CD4-positive, alpha-beta T cell treated with Interleukin-10 for 1 hour (primary cell): ENCODE data around the gene MACROD1.

Experiments used
- DNase-seq: peaks from one replicate; pipeline ENCODE4 v3.0.0-alpha.2; 2020

The MACROD1 gene

GRCh38 chr11:64107303-64107702 is 58.6 kb downstream of the MACROD1 start:
- DNase-seq = no peak

DNA sequence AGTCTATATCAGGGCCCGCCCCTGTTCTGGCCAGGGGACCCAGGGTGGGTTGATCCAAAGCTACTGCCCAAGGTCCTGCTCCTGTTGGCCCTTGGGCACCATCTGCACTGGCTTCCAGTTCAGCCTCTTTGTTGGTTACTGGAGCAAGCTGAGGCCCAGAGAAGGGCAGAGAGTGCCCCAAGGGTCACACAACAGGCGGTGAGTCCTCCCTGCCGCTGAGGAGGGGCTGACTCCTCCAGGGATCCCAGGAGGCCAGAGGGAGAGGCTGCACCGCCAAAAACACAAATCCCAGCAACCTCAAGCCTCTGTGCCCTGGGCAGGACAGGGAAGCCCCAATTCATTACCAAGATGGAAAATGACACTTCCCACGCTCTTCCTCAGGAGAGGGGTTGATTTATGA is 61.3 kb downstream of the MACROD1 start:
- DNase-seq = no peak

GRCh38 chr11:64103277-64103985 is 62.5 kb downstream of the MACROD1 start:
- DNase-seq = no peak

DNA sequence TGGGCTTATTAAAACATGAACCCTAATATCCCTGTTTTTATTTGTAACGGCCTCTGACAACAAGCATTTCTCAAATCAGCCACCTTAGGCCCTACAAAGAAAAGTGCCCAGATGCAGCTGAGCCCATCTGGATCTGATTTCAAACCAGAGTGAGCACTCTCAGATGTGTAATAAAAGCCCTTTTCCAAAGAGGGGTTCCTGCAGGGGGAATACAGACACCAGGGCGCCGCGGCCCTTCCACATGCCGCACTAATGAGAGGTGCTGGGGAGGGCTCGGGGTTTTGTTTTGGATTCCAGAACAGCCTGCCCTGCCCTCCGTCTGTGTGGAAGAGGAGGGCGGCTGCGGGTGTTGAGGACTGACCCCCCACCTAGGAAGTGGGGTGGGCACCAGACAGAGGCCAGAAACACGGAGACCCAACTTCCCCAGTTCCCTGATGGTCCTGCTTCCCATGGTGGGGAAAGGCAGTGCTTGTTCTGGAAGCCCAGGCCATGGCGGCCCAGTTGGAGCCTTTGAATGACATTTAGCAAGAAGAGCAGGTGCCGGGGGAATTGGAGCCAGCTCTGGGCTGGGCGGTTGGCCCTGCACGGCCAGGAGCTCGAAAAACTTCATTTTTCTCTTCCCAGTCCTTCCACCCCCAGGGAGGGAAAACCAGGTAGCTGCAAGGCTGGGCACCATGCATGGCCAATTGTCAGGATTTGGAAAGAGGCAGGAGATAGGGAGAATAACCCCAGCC is 63.7 kb downstream of the MACROD1 start:
- no peak for DNase-seq

DNA sequence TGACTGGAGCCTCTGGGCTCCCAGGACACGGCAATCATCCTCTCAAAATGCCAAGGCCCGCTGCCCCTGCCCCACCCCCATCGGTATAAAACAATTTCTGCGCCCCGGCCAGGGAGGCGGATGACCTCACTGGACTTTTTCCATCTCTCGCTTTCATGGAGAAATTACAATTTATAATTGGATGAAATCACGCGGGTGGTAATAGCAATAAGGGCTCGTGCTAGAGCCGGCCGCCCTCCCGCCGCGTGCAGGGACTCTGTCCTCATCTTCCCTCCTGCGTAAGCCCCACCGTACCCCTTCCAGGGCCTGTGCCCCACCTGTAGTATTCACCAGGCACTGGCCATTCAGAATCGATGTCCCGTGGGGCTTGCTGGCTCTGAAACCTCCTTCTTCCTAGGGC is 64.5 kb downstream of the MACROD1 start:
- DNase-seq = no peak

DNA sequence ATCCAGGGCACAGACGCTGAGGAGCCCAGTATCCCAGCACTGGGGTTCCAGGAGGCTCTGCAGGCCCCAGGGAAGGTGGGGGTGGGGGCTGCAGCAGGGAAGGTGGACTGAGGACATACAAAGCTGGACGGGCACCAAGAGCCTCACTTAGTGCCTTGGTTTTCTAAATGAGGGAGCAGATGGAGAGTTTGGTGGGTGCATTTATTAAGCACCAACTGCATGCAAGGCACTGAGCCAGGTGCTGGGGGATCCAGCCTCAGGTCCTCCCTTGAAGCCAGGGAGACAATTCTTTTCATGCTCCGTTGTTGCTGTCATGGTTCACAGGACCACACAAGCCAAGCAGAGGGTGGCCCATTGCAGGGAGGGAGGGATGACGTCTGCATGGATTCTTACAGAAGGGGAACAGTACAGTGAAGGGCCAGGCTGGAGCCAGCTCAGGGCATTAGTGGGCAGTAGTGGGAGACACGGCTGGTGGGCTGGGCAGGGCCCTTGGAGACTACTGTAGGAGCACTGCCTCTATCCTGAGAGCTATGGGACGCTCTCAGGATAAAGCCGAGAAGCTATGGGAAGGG is 65.0 kb downstream of the MACROD1 start:
- DNase-seq = no peak

DNA sequence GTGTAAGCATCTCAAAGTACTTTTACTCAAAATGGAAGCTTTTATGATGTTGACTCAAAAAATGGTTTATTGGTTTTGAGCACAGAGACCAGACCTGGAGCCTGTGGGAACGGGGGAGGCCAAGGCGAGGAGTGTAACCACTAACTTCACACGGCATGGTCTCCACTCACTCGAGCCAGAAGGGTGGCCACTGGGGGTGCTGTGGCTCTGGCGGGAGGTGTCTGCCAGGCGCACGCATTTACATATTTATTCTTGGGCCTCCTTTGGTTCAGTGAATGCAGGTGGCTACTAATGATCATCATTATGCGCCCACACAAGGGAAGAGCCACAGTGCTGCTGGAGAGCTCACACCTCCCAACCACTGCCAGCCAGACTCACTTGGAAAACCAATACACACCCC is 65.6 kb downstream of the MACROD1 start:
- no peak for DNase-seq

- DNase-seq = no peak
Observed at GRCh38 chr11:64099436-64099835, 66.5 kb downstream of the MACROD1 start.

DNA sequence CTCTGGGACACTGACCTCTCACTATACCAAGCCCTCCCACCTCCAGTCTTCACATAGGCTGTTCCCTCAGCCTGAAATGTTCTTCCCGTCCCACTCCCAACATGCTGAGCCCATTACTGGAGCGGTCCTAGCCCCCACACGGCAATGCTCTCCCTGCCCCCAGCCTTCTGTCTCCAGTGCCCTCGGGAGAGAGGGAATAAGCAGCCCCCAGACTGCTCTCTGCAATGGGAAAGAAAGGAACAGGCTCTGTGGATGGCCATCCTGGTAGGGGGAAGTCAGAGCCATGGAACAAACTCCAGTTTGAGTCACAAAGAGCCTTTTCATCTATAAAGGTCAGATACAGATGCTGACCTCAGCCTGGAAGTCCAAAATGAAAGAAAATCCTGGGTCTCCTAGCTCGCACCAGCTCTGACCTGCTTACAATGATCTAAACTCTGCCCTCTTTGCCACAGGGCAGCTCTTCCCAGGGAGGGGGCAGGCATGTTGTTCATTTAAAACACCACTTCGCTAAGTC is 67.5 kb downstream of the MACROD1 start:
- no peak for DNase-seq

GRCh38 chr11:64097468-64098317 is 68.2 kb downstream of the MACROD1 start:
- no peak for DNase-seq

DNA sequence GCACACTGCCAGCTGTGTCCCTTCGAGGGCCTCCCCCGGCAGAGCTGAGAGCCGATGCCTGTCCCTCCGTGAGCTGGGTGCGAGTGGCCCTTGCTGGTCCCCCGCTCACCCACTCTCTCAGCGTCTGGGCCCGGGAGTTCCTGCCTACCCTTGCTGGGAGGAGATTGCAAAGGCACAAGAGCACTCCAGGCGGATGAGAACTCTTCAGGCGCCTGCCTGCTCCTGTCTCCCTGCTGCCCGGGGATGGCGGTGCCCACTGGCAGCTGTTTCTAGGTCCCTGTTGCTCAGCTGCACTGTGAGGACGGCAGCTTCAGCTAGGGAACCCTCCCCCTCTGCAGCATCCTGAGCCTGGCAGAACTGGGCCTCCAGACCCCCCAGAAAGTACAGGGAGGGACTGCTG is 69.1 kb downstream of the MACROD1 start:
- no peak for DNase-seq

DNA sequence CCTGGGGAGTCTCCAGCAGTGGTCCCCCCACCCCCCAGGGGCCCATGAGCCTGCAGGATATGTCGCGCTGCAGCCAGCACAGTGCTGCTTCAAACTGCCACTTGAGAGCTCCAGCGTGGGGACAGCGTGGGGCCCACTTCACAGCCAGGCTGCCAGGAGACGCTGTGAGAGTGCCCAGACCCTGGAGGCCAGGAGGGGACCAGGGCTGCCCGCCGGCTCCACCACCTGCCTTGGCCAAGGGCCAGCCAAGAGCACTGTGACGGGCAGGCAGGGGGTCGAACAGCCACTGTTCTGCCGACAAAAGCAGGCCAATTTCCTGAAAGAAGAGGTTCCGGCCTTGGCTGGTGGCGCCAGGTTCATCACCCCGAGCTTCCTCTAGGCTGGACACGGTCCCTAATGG is 70.0 kb downstream of the MACROD1 start:
- no peak for DNase-seq

GRCh38 chr11:64095273-64095817 is 70.6 kb downstream of the MACROD1 start:
- DNase-seq = no peak

DNA sequence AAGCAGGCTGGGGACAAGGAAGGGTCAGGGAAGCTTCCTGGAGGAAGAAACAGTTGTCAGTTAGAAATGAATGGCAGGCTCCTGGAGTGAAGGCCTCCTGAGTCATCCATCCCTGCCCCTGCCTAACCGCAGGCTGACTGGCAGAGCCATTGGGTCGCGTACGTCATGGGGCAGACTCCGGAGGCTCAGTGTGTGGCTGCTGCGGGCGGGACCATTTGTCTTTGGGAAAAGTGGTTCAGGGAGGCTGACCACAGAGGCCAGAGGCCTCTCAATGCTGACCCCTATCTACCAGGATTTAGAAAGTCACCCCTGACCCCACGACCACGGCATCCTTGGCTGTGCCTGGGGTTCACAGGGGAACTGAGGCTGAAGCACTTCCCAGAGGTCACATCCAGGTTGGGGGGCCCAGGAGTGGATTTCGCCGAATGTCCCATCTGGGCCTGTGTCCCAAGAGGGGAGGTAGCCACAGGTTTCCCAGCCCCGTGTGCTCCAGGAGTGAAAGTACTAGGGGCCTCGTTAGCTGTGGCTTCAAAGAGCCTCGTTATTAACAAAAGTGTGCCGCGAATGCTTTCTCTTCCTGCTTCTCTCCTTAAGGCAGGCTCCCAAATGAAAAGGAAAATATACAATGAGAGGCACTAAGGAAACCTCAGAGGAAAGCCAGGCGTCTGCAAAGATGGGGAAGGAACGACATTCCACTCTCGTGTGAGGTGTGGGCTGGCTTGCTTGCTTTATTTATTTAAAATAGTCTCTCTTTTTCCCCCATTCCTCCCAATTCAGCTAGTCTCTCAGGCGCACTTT is 71.3 kb downstream of the MACROD1 start:
- DNase-seq = no peak

GRCh38 chr11:64093233-64094039 is 72.5 kb downstream of the MACROD1 start:
- DNase-seq = no peak

DNA sequence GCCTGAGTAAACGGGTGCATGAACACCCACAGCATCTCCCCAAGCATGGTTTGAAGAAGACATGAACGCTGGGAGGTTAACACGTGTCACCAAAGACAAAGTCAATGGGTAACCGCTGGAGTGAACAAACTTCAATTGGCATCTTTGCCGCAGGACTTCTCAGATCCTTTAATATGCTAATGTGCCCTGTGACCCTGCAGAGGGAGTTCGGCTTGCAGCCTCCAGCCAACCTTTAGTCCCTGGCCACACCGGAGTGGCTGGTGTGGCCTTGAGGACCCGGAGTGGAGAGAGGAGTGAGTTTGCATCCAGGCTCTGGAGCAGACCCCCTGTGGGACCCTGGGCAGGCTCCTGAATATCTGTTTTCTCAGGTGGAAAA is 73.2 kb downstream of the MACROD1 start:
- DNase-seq = no peak

DNA sequence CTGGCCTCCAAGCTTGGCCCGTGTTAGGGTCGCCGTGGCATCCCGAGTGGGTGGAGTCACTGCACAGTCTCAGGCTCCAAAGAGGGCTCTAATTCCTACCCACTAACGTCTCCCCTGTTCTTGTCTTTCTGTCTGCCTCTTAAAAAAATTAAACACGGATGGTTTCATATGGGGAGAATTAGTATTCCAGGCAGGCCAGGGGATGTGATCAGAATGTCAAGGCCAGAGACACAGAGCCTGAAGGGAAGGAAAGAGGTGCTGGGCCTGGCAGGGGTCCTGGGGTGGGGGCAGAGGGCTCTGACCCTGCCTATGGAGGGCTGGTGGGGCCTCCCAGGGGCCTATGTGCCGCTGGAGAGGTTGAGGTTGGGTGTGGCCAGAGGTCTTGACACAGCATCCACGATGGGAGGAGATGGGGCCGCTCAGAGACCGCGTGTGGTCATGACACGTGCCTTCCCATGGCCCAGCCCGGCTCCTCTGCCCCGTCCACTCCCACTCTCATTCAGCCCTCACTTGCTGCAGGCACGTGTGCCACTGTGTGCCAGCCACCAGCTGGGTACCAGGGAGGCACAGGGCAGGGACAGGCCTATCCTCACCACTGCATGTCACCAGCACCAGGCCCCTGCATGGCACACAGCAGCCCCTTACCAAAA is 73.7 kb downstream of the MACROD1 start:
- DNase-seq = no peak

GRCh38 chr11:64090806-64091516 is 75.0 kb downstream of the MACROD1 start:
- DNase-seq = no peak

DNA sequence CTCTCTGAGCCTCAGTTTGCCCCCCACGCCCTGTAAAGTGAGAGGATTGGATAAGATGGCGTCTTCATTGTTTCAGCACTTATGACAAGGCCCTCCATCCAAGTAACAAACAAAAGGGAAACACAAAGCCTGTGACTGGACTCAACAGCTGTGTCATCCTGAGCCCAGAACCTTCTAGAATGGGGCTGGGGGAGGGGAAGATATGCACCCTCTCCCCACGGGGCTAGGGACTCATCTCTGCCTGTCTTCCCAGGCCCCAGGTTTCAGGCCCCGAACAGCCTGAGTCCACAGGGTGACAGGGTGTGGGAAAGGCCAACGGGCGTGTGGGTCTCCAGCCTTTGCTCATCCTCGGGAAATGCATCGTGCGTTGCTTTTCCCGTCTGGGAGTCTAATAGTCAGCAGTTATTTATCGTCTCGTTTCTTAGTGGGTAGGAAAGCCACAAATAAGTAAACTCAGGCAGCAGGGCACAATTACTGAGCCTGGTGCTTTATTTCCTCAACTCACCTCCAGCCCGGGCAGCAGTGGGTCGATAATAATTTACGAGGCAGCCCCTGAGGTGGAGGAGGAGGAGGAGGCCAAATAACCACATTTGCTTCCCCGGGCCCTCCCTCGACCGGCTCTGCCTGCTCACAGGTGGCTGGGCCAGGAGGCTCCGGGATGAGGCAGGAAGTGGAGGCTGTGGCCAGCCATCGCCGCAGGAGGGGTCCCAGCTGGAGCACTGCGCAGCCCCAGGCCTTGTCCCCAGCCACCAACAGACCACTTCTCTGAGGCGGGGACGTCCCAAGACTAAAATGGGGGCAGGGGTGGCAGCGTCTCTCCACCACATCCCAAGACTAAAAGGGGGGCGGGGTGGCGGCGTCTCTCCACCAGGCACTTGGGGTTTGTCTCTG is 75.8 kb downstream of the MACROD1 start:
- no peak for DNase-seq
